ENCODE results near the gene CYTH1. TPM values are rescaled to one million over a fixed set of nuclear protein-coding genes. Genes with fewer than 3 reads are reported as not detected.

The CYTH1 gene
- polyA plus RNA-seq, 1 of the 3 experiments (the other 2 are of a cell fraction): 23.8 TPM

DNA sequence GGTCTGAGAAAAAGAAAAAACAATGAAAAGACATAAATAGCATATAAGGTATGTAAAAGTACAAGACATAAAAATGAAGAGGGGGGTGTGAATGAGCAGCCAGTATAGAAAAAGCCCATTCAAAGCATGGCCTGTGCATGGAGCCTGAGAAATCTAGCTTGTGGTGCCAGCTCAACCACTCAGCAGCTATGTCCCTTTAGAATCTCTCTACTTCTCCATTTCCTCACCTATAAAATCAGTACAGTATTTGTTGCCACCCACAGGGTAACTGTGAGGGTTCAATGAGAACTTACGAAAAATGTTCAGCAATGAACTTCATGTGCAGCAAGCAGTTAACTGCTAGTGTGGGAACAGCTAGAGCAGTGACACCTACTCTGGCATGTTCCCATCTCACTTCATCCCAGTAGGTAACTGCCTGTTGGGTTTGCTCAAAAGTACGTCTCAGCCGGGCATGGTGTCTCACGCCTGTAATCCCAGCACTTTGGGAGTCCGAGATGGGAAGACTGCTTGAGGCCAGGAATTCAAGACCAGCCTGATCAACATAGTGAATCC lies 15.3 kb downstream of the CYTH1 start:
- no peaks in the 10 kb centered on the region for H3K9me2 ChIP-seq
- H3K27me3 ChIP-seq (ENCODE audit: insufficient read depth): no peaks in the 10 kb centered on the region
- no peak overlapping the region for H3K27ac ChIP-seq (ENCODE audit: low read depth in 2 of 2, low read length in 1 of 2)
- no peak for DNase-seq
- TF ChIP-seq MEF2A (IDR thresholded peaks at IDR 0.05; ENCODE audit: borderline replicate concordance, low read depth): no peak
- no peak for TF ChIP-seq FOSL2 (IDR thresholded peaks at IDR 0.05; ENCODE audit: borderline replicate concordance, low read depth)
- no peak for TF ChIP-seq MAX (IDR thresholded peaks at IDR 0.05; ENCODE audit: low read depth)
- no peak for TF ChIP-seq FOXJ3 (CRISPR knock-in tag; IDR thresholded peaks at IDR 0.05)
- no peak for TF ChIP-seq TAF1 (IDR thresholded peaks at IDR 0.05; ENCODE audit: borderline replicate concordance, low read depth, low read length)
- no peak for TF ChIP-seq NFIC (IDR thresholded peaks at IDR 0.05; ENCODE audit: borderline replicate concordance)
- TF ChIP-seq PBX3 (IDR thresholded peaks at IDR 0.05): no peak
- TF ChIP-seq, protein P1, sequence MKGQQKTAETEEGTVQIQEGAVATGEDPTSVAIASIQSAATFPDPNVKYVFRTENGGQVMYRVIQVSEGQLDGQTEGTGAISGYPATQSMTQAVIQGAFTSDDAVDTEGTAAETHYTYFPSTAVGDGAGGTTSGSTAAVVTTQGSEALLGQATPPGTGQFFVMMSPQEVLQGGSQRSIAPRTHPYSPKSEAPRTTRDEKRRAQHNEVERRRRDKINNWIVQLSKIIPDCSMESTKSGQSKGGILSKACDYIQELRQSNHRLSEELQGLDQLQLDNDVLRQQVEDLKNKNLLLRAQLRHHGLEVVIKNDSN (IDR thresholded peaks at IDR 0.05; ENCODE audit: borderline replicate concordance, low read depth): no peak
- no peak for TF ChIP-seq FOXM1 (IDR thresholded peaks at IDR 0.05; ENCODE audit: low read depth)
- TF ChIP-seq, protein P2, sequence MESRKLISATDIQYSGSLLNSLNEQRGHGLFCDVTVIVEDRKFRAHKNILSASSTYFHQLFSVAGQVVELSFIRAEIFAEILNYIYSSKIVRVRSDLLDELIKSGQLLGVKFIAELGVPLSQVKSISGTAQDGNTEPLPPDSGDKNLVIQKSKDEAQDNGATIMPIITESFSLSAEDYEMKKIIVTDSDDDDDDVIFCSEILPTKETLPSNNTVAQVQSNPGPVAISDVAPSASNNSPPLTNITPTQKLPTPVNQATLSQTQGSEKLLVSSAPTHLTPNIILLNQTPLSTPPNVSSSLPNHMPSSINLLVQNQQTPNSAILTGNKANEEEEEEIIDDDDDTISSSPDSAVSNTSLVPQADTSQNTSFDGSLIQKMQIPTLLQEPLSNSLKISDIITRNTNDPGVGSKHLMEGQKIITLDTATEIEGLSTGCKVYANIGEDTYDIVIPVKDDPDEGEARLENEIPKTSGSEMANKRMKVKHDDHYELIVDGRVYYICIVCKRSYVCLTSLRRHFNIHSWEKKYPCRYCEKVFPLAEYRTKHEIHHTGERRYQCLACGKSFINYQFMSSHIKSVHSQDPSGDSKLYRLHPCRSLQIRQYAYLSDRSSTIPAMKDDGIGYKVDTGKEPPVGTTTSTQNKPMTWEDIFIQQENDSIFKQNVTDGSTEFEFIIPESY (IDR thresholded peaks at IDR 0.05; ENCODE audit: borderline replicate concordance, low read depth): no peak
- no peak for TF ChIP-seq ELF1 (IDR thresholded peaks at IDR 0.05)
- TF ChIP-seq RAD21 (IDR thresholded peaks at IDR 0.05; ENCODE audit: low read length): no peak
- TF ChIP-seq EZH2phosphoT487 (IDR thresholded peaks at IDR 0.05; ENCODE audit: borderline replicate concordance, low read depth): no peak
- TF ChIP-seq GATA2 (CRISPR knock-in tag; IDR thresholded peaks at IDR 0.05): no peak
- TF ChIP-seq USF2 (IDR thresholded peaks at IDR 0.05; ENCODE audit: borderline replicate concordance, low read depth, low read length): no peak
- CTCF ChIA-PET: interaction anchor here (1.1 to 1.8 kb wide), 3 partner anchors 9 to 57 kb away, joined by 3 to 4 read pairs (median 4); no protein-coding TSS in a partner anchor
- no peak overlapping the region for H2AFZ ChIP-seq (ENCODE audit: low read depth)
- no peaks in the 10 kb centered on the region for H3K36me3 ChIP-seq (replicated peaks in 1 of 2; ENCODE audit: control insufficient read depth in 1 of 2, insufficient read depth in 2 of 2, low read length in 1 of 2)
- no peak overlapping the region for H3K4me3 ChIP-seq (ENCODE audit: low read depth in 2 of 2, low read length in 1 of 2)
- no peak overlapping the region for H3K9ac ChIP-seq
- H3K4me2 ChIP-seq: no peak overlapping the region
- H3K79me2 ChIP-seq (ENCODE audit: insufficient read depth): peaks cover 95% of the 10 kb centered on the region
- peaks cover 0 to 18% of the 10 kb centered on the region in 2 experiments; a peak in 1 of 4 replicates for H3K4me1 ChIP-seq (ENCODE audit: control insufficient read depth in 1 of 2, insufficient read depth in 2 of 2, low read depth in 1 of 2, low read length in 1 of 2)
- POLR2A ChIA-PET: no interaction called here
- 94% methylated on average over 5 of the region's 5 CpGs for WGBS (ENCODE audit: low lambda C conversion rate)
- H3K9me3 ChIP-seq: no peaks in the 10 kb centered on the region
- H3F3A ChIP-seq (replicated peaks; ENCODE audit: insufficient read depth): peaks cover 11% of the 10 kb centered on the region
- peaks cover 35% of the 10 kb centered on the region for H4K20me1 ChIP-seq (ENCODE audit: insufficient read depth)
